Kidney glomerular epithelial cell (primary cell): ENCODE measurements around the gene RPL19.
A peak's percentile ranks its signal among the peaks of the same experiment; 100 is the strongest.

Experiments used
- DNase-seq: peaks from one replicate; lab custom pipeline; 2025; lab: John Stamatoyannopoulos, UW

Gene RPL19

GRCh38 chr17:39224778-39225307 lies 24.8 kb downstream of the RPL19 start:
- no peak for DNase-seq

- DNase-seq: no peak
Observed at GRCh38 chr17:39225308-39225958, 25.4 kb downstream of the RPL19 start, which contains the start of gene STAC2. Gene STAC2, minus strand, starts transcription at chr17:39225945. Its CDS starts 443 bp downstream, at chr17:39225502.

GRCh38 chr17:39225959-39226683 lies 26.0 kb downstream of the RPL19 start:
- no peak for DNase-seq

- no peak for DNase-seq
Observed at GRCh38 chr17:39227364-39227919, 27.4 kb downstream of the RPL19 start.

- DNase-seq: no peak
Observed at GRCh38 chr17:39229274-39229913, 29.3 kb downstream of the RPL19 start.

GRCh38 chr17:39230361-39230760 lies 30.3 kb downstream of the RPL19 start:
- DNase-seq: no peak

- DNase-seq: no peak
Observed at GRCh38 chr17:39231091-39231561, 31.0 kb downstream of the RPL19 start.

GRCh38 chr17:39231591-39232551 lies 31.8 kb downstream of the RPL19 start:
- DNase-seq: no peak

- peak; percentile 65 for DNase-seq
Observed at GRCh38 chr17:39235555-39236449, 35.7 kb downstream of the RPL19 start.

GRCh38 chr17:39236450-39236927 lies 36.4 kb downstream of the RPL19 start:
- DNase-seq: no peak

GRCh38 chr17:39236981-39237441 lies 36.9 kb downstream of the RPL19 start:
- DNase-seq: no peak

- no peak for DNase-seq
Observed at GRCh38 chr17:39237586-39237985, 37.5 kb downstream of the RPL19 start.

GRCh38 chr17:39238311-39238972 lies 38.4 kb downstream of the RPL19 start:
- peak; percentile 41 for DNase-seq

GRCh38 chr17:39239640-39240314 lies 39.7 kb downstream of the RPL19 start:
- no peak for DNase-seq

GRCh38 chr17:39240631-39241030 lies 40.5 kb downstream of the RPL19 start:
- DNase-seq: no peak

GRCh38 chr17:39243155-39243554 lies 43.1 kb downstream of the RPL19 start:
- no peak for DNase-seq

GRCh38 chr17:39244016-39244599 lies 44.0 kb downstream of the RPL19 start:
- DNase-seq: no peak
